H1 (cell line): Measurements from ENCODE around the gene PAX5. TPM values are rescaled to one million over a fixed set of nuclear protein-coding genes. Genes with fewer than 3 reads are reported as not detected.

Source experiments
- ASH2L ChIP-seq: fragments of 200-600, 300-600 bp; sonication (generic); IDR thresholded peaks from one replicate; pipeline ENCODE4 v1.7.1; 2017; ENCODE audit warnings: low read length
- BACH1 ChIP-seq: IDR thresholded peaks from 2 replicates; pipeline ENCODE4 v1.6.1; 2012; ENCODE audit warnings: low read length, improper control_type of control experiment
- EGR1 ChIP-seq: IDR thresholded peaks from 2 replicates; pipeline ENCODE4 v1.6.1; 2011; ENCODE audit warnings: low read depth, low read length, borderline replicate concordance
- EZH2 ChIP-seq: fragments of 200-600 bp; sonication (generic); IDR thresholded peaks from 2 replicates; pipeline ENCODE4 v1.7.1; 2012; ENCODE audit warnings: low read depth, mild to moderate bottlenecking, moderate library complexity, low read length, inconsistent platforms; ENCODE audit not compliant: severe bottlenecking
- KDM4A ChIP-seq: IDR thresholded peaks from one replicate; pipeline ENCODE4 v1.7.1; 2012; ENCODE audit warnings: low read depth, mild to moderate bottlenecking, moderate library complexity, low read length, inconsistent platforms; ENCODE audit not compliant: severe bottlenecking
- polyA plus RNA-seq, 7 experiments: library from polyadenylated mRNA; depleted of rRNA in 3 of 7; stranded (reverse) in 5 of 7; unstranded in 2 of 7; fragments of >200 nt in 5 of 7; fragments of 200-250 nt in 2 of 7; gene quantifications; 1 replicate in 5 of 7; 2 replicates in 1 of 7; 4 replicates in 1 of 7; pipeline versions ENCODE4 v1.2.1 to v1.2.3, GENCODE V29; 2011 to 2013; ENCODE audit warnings: missing spikeins in 2 of 7, mixed read lengths in 2 of 7
- total RNA-seq: library from RNA; stranded (reverse); fragmentation: NEBNext Ultra II Directional; extraction: Animal tissue kit (Norgen Biotek cat#: 25700); gene quantifications from 2 replicates; pipeline ENCODE4 v1.2.1, GENCODE V29; 2021
- TF ChIP-seq, protein P1 (sequence below): IDR thresholded peaks from 2 replicates; pipeline ENCODE4 v1.6.1; 2012; ENCODE audit warnings: inconsistent platforms
- TF ChIP-seq, protein P2 (sequence below): IDR thresholded peaks from 2 replicates; pipeline ENCODE4 v1.6.1; 2012; ENCODE audit warnings: inconsistent platforms

PAX5 gene
- total and polyA plus RNA-seq, 2 of the 8 experiments (the other 6 are each of a cell fraction or from before 2014, with no cell fraction given) = 0.29 to 0.43 TPM

DNA sequence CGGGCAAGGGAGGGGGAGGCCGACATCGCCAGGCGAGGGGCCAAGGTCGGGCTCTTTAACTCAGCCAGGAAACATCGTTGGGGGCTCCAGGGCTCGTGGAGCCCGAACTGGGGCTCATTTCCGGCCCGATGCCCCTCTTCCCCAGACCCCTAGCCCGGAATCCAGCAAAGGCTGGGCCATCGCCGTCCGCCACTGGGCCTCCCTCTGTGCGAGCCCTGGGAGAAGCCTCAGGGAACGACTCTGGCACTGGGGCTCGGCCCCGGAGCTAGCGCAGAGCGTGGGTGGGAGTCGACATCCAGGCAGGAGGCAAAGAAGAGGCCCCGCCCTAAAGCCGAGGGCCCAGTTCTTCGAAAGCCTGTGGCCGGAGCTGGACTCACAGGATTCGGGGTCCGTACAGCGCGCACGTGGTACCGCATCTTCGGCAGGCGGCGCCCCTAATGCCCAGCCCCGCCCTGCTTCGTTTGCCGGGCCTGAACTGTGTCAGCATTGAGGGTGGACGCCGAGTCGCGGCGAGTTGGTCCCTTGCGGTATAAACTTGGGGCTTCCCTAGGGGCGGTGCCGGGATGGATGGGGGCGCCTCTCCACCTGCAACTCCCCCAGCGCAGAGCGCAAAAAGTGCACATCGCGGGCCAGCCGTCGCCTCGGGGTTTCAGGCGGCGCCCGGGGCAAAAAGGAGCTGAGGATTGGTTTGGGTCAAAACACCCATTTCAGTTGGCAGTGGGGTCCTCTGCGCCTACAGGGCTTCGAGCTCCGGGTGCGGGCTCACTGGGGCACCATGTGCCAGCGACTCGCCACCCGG is 3.6 kb upstream of the PAX5 start (continued):
- TF ChIP-seq, protein P1, sequence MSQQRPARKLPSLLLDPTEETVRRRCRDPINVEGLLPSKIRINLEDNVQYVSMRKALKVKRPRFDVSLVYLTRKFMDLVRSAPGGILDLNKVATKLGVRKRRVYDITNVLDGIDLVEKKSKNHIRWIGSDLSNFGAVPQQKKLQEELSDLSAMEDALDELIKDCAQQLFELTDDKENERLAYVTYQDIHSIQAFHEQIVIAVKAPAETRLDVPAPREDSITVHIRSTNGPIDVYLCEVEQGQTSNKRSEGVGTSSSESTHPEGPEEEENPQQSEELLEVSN = peak; percentile 96
- TF ChIP-seq BACH1 (no peak), KDM4A (peak; percentile 95), ASH2L (peak; percentile 19), EGR1 (peak; percentile 65; the same call in 1 of the 2 replicates), EZH2 (peak; percentile 74)
- TF ChIP-seq, protein P2, sequence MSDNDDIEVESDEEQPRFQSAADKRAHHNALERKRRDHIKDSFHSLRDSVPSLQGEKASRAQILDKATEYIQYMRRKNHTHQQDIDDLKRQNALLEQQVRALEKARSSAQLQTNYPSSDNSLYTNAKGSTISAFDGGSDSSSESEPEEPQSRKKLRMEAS = peak; percentile 97
